ENCODE data around the gene PSMD2.

- no peak for TF ChIP-seq CTCF (IDR thresholded peaks at IDR 0.05; ENCODE audit: low read depth, low read length, missing input control)
- no peak for TF ChIP-seq GABPA (IDR thresholded peaks at IDR 0.05 in 1 of 2, conservative IDR thresholded peaks at IDR 0.05 in 1 of 2)
- no peak for TF ChIP-seq ATF3 (IDR thresholded peaks at IDR 0.05)
- no peak for TF ChIP-seq ZBTB33 (IDR thresholded peaks at IDR 0.05)
- TF ChIP-seq YY1 (IDR thresholded peaks at IDR 0.05): no peak
- TF ChIP-seq EGR1 (IDR thresholded peaks at IDR 0.05; ENCODE audit: low read depth in 2 of 2): no peak
- no peak for TF ChIP-seq RAD21 (IDR thresholded peaks at IDR 0.05)
- TF ChIP-seq HNF4G (IDR thresholded peaks at IDR 0.05): no peak
Observed at GRCh38 chr3:184346480-184347190, 47.6 kb downstream of the PSMD2 start.
